Right renal pelvis (tissue), 4 donors: Measurements from ENCODE around the gene EFNB3. TPM values are rescaled to one million over a fixed set of nuclear protein-coding genes. Genes with fewer than 3 reads are reported as not detected.

ENCODE experiments used
- DNase-seq, 4 donors: peaks; one replicate each; pipeline ENCODE4 v3.0.0-alpha.2; 2013; ENCODE audit warnings: low read depth in 4 of 4, low spot score in 3 of 4, missing footprints in 1 of 4
- polyA plus RNA-seq, 4 donors: library from polyadenylated mRNA; unstranded; fragments of 120-200 nt; gene quantifications; one replicate each; pipeline ENCODE4 v1.2.1, GENCODE V29; 2013; ENCODE audit not compliant: insufficient read length in 4 of 4

EFNB3 gene
- polyA plus RNA-seq, 4 donors = 19.0 to 29.4 (median 23.6) TPM

GRCh38 chr17:7756968-7757367, 52.0 kb downstream of the EFNB3 start:
- DNase-seq = no peak

Other genes starting within 250 kb of the EFNB3 start
- gene ZBTB4, start 225.6 kb upstream of the EFNB3 start, polyA plus RNA-seq = 10 to 100 TPM; 38.6 to 47.4 (median 44.3) TPM
- under 1 TPM in 3 of 4 donors, not detected in 1; 0.16 to 0.22 (median 0.21) TPM for gene SLC35G6, start 223.8 kb upstream of the EFNB3 start, polyA plus RNA-seq
- gene POLR2A, start 220.8 kb upstream of the EFNB3 start, polyA plus RNA-seq = 100 to 1,000 TPM; 117 to 158 (median 121) TPM
- gene TNFSF12, start 156.1 kb upstream of the EFNB3 start, polyA plus RNA-seq = 10 to 100 TPM; 25.3 to 32.5 (median 29.0) TPM
- 10 to 100 TPM; 13.2 to 17.8 (median 14.3) TPM for gene TNFSF13, start 146.5 kb upstream of the EFNB3 start, polyA plus RNA-seq
- gene SENP3, start 143.3 kb upstream of the EFNB3 start, polyA plus RNA-seq = 10 to 100 TPM; 68.1 to 81.1 (median 78.1) TPM
- 10 to 100 TPM; 43.0 to 78.7 (median 53.9) TPM for gene CD68, start 125.6 kb upstream of the EFNB3 start, polyA plus RNA-seq
- gene MPDU1, start 121.3 kb upstream of the EFNB3 start, polyA plus RNA-seq = 100 to 1,000 TPM; 110 to 122 (median 119) TPM
- 1 to 10 TPM; 3.3 to 4.3 (median 4.0) TPM for gene SOX15, start 115.1 kb upstream of the EFNB3 start, polyA plus RNA-seq
- 10 to 100 TPM; 46.5 to 54.2 (median 46.9) TPM for gene FXR2, start 90.3 kb upstream of the EFNB3 start, polyA plus RNA-seq
- 100 to 1,000 TPM; 124 to 145 (median 139) TPM for gene SAT2, start 77.4 kb upstream of the EFNB3 start, polyA plus RNA-seq
- gene SHBG, start 75.1 kb upstream of the EFNB3 start, polyA plus RNA-seq = 1 to 10 TPM; 3.5 to 5.7 (median 4.0) TPM
- 10 to 100 TPM; 18.6 to 26.1 (median 21.2) TPM for gene ATP1B2, start 54.3 kb upstream of the EFNB3 start, polyA plus RNA-seq
- gene TP53, start 17.7 kb upstream of the EFNB3 start, polyA plus RNA-seq = 10 to 100 TPM; 69.4 to 74.4 (median 70.7) TPM
- 10 to 100 TPM; 12.7 to 16.3 (median 14.2) TPM for gene WRAP53, start 16.7 kb upstream of the EFNB3 start, polyA plus RNA-seq
- under 1 TPM; 0.28 to 0.45 (median 0.37) TPM for gene DNAH2, start 12.5 kb downstream of the EFNB3 start, polyA plus RNA-seq
- gene KDM6B, start 129.0 kb downstream of the EFNB3 start, polyA plus RNA-seq = 10 to 100 TPM; 21.8 to 28.1 (median 22.8) TPM
- 10 to 100 TPM; 24.2 to 29.6 (median 28.4) TPM for gene TMEM88, start 149.9 kb downstream of the EFNB3 start, polyA plus RNA-seq
- 100 to 1,000 TPM in 1 of 4 donors, 10 to 100 TPM in 3; 74.9 to 109 (median 81.6) TPM for gene NAA38, start 152.4 kb downstream of the EFNB3 start, polyA plus RNA-seq
- gene CYB5D1, start 152.8 kb downstream of the EFNB3 start, polyA plus RNA-seq = 10 to 100 TPM; 21.7 to 26.4 (median 24.3) TPM
- gene CHD3, start 183.6 kb downstream of the EFNB3 start, polyA plus RNA-seq = 100 to 1,000 TPM; 149 to 161 (median 157) TPM
- gene RNF227, start 211.1 kb downstream of the EFNB3 start, polyA plus RNA-seq = 1 to 10 TPM; 4.4 to 5.7 (median 4.6) TPM
- 10 to 100 TPM in 2 of 4 donors, 1 to 10 TPM in 2; 9.6 to 11.5 (median 10.4) TPM for gene KCNAB3, start 224.7 kb downstream of the EFNB3 start, polyA plus RNA-seq
- gene TRAPPC1, start 226.7 kb downstream of the EFNB3 start, polyA plus RNA-seq = 100 to 1,000 TPM; 129 to 157 (median 142) TPM
- gene CNTROB, start 227.0 kb downstream of the EFNB3 start, polyA plus RNA-seq = 10 to 100 TPM; 47.3 to 56.2 (median 54.1) TPM